ENCODE measurements around the gene FAM229A.
"Not testable (repeated sequence)": the region's sequence is repeated elsewhere in the genome, so short reads cannot be mapped to it uniquely, and the experiment has no call there.

Gene FAM229A

DNA sequence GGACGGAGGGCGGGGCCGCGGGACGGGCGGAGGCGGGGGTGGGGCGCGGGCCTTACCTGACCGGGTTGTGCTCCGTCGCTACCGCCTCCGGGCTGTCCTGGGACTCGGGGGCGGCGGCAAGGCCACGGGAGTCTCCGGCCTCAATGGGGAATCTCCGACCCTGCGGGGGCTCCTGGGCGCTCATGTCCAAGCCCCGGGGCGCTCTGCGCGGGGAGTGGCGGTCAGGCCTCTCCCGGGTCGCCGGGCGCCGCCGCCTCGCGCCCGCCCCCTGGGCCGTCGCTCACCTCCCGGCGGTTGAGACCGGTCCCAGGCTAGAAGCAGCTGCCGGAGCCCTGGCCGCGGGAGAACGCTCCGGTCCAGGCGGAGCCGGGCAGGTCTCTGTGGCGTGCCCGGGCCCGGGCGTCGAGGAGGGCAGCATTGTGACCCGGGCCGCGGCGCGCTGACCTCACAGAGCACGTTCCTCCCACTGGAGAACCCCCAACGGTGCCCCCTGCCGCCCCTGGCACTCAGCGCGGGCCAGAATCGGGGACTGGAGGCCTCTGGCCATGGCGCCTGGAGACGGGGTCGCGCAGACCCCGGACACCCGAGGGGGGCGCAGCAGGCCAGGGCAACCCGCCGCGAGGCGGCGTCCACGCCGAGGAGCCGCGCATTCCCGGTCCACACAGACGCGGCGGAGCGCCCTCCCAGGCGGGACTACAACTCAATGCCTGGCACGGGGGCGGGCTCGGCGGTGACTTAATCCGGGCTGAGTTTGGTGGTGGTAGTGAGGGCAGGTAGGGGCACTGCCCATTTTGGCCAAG, 411 bp downstream of the FAM229A start:
- TF ChIP-seq ZNF274 (IDR thresholded peaks at IDR 0.05; ENCODE audit: low read depth, low read length): no peak
- peak overlapping the region; percentile 4; the same call in 1 of the 2 replicates for H3K4me3 ChIP-seq (ENCODE audit: low read length)

DNA sequence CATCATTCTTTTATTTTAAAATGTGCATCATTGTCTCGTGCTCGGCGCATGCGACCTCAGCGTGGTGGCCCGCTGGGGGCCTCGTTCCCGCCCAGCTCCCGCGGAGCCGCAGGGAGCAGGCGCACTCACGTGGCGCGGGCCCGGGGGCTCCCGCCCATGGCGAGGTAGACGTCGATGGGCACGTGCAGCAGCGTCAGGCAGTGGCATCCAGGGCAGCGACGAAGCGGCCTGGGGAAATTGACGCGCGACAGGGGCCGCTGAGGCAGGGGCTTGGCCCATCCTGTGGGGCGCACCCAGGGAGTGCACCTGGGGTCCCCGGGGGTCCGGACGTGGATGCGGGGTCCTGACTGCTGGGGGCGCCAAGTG, 994 bp downstream of the FAM229A start:
- no peak overlapping the region for H3K4me3 ChIP-seq (ENCODE audit: low read length)

DNA sequence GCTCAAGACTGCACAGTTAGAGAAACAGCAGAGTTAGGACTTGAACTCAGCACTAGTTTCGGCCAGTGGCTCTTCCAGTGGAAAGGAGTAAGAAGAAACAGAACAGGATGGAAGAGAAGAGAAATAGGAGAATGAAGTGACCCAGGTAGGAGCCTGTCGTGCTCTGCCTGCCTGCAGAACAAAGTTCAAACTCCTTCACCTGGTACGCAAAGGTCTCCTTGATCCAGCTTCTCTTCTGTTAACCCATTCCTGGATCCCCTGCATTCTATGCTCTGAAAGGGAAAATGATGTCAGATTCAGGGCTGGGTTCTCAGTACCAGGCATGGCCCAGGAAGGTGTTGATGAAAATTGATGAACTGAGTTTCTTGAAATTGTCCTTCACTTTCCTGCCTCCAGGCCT, 3.9 kb downstream of the FAM229A start:
- TF ChIP-seq ZNF274 (IDR thresholded peaks at IDR 0.05; ENCODE audit: low read depth, low read length): no peak

More for the DNA sequence above, 994 bp downstream of the FAM229A start:
- no peak for TF ChIP-seq ZNF274 (IDR thresholded peaks at IDR 0.05; ENCODE audit: low read depth, low read length)

DNA sequence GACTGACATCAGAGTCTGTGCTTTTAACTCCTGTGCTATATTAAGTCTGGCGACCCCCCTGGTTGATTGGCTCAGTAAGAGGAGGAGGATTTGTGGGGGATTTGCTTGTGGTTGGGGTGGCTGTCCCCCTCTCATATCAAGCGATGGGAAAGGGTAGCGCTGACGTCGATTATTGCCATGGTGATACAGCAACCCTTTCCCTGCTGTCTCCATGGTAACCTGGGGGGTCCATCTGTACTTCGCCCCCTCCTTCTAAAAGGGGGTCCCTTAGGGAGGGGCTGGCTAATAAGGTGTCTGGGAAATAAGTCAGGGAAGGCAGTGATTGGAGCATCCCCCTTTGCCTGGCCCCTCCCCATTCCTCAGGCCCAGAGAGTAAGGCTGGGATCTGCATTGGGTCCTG, 4.7 kb downstream of the FAM229A start:
- no peak overlapping the region for H3K4me3 ChIP-seq (ENCODE audit: low read length)
- no peak for TF ChIP-seq ZNF274 (IDR thresholded peaks at IDR 0.05; ENCODE audit: low read depth, low read length)

More for the DNA sequence above, 3.9 kb downstream of the FAM229A start:
- no peak overlapping the region for H3K4me3 ChIP-seq (ENCODE audit: low read length)

DNA sequence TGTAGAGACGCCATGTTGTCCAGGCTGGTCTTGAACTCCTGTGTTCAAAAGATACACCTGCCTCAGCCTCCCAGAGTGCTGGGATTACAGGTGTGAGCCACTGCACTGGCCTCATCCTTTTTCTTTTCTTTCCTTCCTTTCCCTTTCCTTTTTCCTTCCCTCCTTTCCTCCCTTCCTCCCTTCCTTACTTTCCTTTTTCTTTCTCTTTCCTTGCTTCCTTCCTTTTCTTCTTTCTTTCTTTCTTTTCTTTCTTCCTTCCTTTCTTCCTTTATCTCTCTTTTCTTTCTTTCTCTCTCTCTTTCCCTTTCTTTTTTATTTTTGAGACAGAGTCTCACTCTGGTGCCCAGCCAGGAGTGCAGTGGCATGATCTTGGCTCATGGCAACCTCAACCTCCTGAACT, 5.8 kb downstream of the FAM229A start:
- TF ChIP-seq ZNF274 (IDR thresholded peaks at IDR 0.05; ENCODE audit: low read depth, low read length): no peak
- H3K4me3 ChIP-seq (ENCODE audit: low read length): no peak overlapping the region

DNA sequence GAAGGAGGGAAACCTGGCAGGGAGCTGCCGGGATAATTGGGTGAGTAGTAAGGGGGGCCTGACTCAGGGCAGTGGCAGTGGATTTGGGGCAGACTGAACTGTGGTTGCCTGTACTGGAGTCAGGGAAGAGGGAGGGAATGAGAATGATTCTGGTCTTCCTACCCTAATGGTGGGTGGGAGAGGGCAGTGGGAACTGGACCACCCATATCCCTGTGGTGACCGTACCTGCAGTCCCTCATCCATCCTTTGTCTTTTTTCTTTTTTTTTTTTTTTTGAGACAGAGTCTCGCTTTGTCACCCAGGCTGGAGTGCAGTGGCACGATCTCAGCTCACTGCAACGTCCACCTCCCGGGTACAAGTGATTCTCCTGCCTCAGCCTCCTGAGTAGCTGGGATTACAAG, 6.5 kb downstream of the FAM229A start:
- H3K4me3 ChIP-seq (ENCODE audit: low read length): not testable (repeated sequence)

DNA sequence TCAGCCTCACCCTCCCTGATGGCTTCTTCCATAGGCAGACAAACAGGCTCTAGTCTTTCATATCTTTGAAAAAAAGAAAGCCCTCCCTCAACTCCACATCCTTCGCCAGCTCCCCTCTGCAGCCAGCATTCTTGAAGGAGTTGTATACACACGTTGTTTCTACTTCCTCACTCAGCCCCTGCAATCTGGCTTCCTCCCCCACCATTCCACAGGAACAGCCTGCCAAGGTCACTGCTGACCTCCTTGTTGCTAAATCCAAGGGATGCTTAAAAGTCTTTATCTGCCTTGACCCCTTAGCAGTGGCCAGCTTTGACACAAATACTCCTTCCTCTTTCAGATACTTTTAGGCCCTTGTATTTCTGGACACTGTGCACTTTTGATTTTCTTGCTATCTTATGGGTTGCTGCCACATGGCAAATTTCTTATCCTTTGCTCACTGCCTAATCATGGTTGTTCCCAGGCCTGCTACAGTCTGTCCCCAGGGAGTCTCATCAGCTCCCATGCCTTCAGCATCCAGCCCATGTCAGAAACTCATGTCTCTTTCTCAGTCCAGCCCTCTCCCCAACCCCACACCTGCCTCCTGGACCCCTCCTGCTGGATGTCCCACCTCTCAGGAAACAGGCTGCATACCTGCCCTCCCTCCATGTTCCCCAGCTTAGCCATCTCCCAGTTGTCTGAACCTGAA, 8.3 kb downstream of the FAM229A start:
- TF ChIP-seq ZNF274 (IDR thresholded peaks at IDR 0.05; ENCODE audit: low read depth, low read length): no peak
- H3K4me3 ChIP-seq (ENCODE audit: low read length): no peak overlapping the region

DNA sequence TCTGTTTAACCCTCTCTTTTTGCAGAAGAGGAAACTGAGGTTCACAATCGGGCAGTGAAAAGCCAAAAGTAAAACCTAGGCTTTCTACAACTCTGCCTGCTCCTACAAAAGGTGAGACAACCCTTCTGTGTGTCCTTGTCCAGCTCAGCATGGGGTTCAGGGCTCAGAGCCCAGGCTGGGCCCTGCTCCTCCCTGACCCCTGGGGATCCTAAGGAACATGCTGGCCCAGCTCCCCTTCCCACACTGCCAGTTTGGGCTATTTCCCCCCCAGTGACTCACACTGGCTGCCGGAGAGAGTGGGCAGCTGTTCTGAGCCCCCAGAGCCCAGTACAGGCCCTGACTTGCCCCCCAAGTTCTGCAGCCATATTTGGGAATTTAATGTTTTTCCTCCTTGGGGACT, 8.9 kb downstream of the FAM229A start:
- no peak overlapping the region for H3K4me3 ChIP-seq (ENCODE audit: low read length)
- no peak for TF ChIP-seq ZNF274 (IDR thresholded peaks at IDR 0.05; ENCODE audit: low read depth, low read length)

DNA sequence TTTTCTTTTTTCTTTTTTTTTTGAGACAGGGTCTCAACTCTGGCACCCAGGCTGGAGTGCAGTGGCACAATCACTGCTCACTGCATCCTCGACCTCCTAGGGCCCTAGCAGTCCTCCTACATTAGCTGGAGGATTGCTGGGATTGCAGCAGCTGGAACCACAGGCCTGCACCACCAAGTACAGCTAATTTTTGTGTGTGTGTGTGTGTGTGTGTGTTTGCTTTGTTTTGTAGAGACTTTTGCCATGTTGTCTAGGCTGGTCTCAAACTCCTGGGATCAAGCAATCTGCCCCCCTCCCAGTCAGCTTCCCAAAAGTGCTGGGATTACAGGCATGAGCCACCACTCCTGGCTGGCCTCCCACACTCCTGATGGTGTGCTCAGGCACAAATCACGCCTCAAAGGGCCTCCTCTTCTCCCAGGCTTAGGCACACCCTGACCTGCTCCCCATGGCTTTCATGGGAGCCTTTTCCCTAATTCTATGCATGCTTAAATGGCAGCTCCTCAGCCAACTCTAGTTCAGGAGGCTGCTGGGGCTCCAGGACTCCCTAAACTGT, 9.4 kb downstream of the FAM229A start:
- no peak for TF ChIP-seq ZNF274 (IDR thresholded peaks at IDR 0.05; ENCODE audit: low read depth, low read length)
- no peak overlapping the region for H3K4me3 ChIP-seq (ENCODE audit: low read length)

DNA sequence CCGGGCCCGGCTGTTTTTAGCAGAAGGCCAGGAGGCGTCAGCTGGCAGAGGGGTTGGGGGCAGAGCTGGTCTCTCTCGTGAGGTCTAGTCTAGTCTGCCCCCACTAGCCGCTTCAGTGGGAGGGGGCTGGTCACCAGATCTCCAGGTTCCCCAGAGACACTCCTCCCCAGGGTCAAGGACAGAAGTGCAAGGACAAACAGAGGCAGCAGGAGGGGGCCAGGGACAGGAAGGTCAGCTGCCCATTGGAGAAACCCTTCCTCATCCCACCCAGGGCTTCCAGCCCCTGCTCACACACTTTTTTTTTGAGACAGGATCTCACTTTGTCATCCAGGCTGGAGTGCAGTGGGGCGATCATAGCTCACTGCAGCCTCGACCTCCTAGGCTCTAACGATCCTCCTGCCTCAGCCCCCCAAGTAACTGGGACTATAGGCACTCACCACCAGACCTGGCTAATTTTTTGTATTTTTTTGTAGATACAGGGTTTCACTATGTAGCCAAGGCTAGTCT, 10.0 kb downstream of the FAM229A start:
- no peak for TF ChIP-seq ZNF274 (IDR thresholded peaks at IDR 0.05; ENCODE audit: low read depth, low read length)
- H3K4me3 ChIP-seq (ENCODE audit: low read length): peak overlapping the region; percentile 65; the same call in 1 of the 2 replicates

DNA sequence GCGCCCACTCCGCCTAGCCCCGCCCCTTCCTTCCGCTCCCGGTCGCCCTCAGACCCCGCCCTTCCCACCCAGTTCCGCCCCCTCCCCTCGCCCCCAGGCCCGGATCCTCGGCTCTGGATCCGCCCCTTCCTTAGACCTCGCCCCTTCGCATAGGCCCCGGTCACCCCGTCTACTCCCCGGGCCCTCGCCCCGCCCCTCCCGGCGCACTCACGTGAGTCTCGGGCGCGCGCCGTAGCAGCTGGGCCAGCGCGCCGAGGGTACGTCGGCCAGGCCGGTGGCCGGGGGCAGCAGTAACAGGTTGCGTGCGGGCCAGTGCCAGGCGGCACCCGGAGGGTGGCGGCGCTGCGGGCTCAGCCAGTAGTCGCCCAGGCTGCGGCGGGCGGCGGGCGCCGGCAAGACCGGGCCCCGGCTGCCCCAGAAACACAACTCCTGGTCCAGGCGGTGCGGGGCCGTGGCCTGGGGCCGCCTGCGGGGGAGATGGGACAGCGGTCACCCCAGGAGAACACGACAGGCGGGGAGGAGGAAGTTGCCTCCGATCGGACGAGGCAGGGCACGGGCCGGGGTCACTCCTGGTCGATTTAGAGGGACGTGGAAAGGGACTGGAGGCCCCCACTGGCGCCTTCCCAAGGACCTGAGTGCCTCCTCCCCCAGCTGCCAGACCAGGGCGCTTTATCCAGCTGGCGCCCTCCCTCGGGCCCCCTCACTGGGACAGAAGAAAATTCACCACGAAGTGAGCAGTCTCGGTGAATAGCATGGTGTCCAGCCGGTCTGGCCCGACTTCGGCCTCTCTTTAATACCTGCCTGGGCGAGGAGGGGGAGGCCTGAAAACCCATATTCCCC, 10.7 kb downstream of the FAM229A start:
- TF ChIP-seq ZNF274 (IDR thresholded peaks at IDR 0.05; ENCODE audit: low read depth, low read length): no peak
- peak overlapping the region; percentile 65 for H3K4me3 ChIP-seq (ENCODE audit: low read length)

DNA sequence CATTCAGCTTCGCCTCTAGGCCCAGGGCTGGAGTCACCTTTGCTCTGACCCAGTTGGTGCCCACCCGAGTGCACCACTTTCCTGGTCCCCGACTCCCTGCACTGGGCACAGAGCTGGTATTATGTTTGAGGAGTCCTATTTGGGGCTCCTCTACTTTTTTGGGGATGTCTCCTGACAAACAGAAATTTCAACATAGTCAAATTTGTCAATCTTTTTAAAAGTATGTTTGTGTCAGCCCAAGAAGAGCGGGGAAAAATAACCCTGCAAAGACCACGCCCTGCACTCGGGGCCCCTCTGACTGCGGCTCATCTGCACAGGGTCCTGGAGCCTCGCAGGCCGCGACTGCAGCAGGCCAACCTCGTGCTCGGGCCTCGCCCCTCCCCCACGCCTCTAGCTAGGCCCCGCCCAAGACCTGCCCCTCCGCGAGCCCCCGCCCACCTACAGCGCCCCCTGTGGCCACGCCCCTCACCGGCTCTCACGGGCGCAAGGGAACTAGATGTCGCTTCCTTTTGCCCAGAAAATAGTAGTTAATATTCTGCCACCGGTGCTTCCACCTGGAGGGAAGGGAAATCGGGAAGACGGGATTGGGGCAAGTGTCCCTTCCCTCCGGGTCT, 11.4 kb downstream of the FAM229A start:
- H3K4me3 ChIP-seq (ENCODE audit: low read length): peak overlapping the region; percentile 63
- no peak for TF ChIP-seq ZNF274 (IDR thresholded peaks at IDR 0.05; ENCODE audit: low read depth, low read length)

DNA sequence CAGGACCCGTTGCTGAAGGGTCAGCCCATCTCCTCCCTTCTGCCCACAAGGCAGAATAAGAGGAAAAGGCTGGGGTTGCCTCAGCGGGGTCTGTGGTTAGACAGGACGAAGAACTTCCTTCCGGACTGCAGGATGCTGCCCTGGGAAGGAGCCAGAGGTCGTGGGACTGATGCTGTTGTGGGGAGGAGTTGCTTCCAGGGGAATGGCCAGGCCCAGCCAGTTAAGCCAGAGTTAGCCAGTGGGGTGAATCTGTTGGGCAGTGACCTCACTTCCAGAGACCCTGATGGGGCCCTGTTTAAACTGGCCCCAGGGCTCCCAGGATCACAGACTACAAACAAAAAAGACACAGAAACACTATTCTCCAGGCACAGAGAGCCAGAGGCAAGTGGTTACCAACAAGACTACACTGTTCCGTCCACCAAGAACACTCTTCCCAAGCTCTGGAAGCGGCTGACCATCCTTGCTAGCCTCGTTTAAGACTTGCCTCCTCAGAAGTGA, 13.0 kb downstream of the FAM229A start:
- no peak overlapping the region for H3K4me3 ChIP-seq (ENCODE audit: low read length)
- TF ChIP-seq ZNF274 (IDR thresholded peaks at IDR 0.05; ENCODE audit: low read depth, low read length): no peak
